Ishikawa (cell line): ENCODE measurements around the gene CFAP92.

Experiments used
- EP300 ChIP-seq: IDR thresholded peaks from 2 replicates; pipeline ENCODE4 v1.6.1; 2012; ENCODE audit warnings: borderline replicate concordance
- MAX ChIP-seq: IDR thresholded peaks from 2 replicates; pipeline ENCODE4 v1.6.1; 2012
- NFIC ChIP-seq: IDR thresholded peaks from 2 replicates; pipeline ENCODE4 v1.6.1; 2012
- RAD21 ChIP-seq: IDR thresholded peaks from 2 replicates; pipeline ENCODE4 v1.6.1; 2012; ENCODE audit warnings: low read depth
- REST ChIP-seq: IDR thresholded peaks from 2 replicates; pipeline ENCODE4 v1.6.1; 2012; ENCODE audit warnings: low read depth, mild to moderate bottlenecking
- TAF1 ChIP-seq: IDR thresholded peaks from 2 replicates; pipeline ENCODE4 v1.6.1; 2012; ENCODE audit warnings: low read depth, mild to moderate bottlenecking

- TF ChIP-seq RAD21 (peak; percentile 44), EP300 (no peak), REST (no peak), MAX (no peak), TAF1 (no peak), NFIC (no peak)
Measured at GRCh38 chr3:128875556-128876120, 118.2 kb downstream of the CFAP92 start.
